ENCODE results near the gene ABCB8. TPM values are rescaled to one million over a fixed set of nuclear protein-coding genes. Genes with fewer than 3 reads are reported as not detected.

Gene ABCB8
- total RNA-seq, 2 experiments from 2014 or later, result 51.2 to 53.3 TPM

- CTCF ChIA-PET, result interaction anchor here (0.7 to 1.0 kb wide), 4 partner anchors 19 to 219 kb away, joined by 3 to 6 read pairs (median 3); partner anchors contain the start of gene ABCB8
- POLR2A ChIA-PET, result no interaction called here
- DNase-seq, result no peak
- Mint-ChIP-seq H3K27me3 (no peaks in the 10 kb centered on the region), H3K9me3 (no peaks in the 10 kb centered on the region), H3K27ac (no peak overlapping the region), H3K4me3 (no peak overlapping the region), H3K4me1 (peaks cover 22% of the 10 kb centered on the region), H3K36me3 (ENCODE audit: low read depth) (no peaks in the 10 kb centered on the region)
Measured at GRCh38 chr7:151091988-151092387, 63.7 kb downstream of the ABCB8 start.

GRCh38 chr7:151093748-151094147, 65.5 kb downstream of the ABCB8 start:
- Mint-ChIP-seq H3K27me3 (no peaks in the 10 kb centered on the region), H3K36me3 (ENCODE audit: low read depth) (no peaks in the 10 kb centered on the region), H3K4me3 (no peak overlapping the region), H3K4me1 (peaks cover 18% of the 10 kb centered on the region), H3K27ac (no peak overlapping the region), H3K9me3 (no peaks in the 10 kb centered on the region)
- CTCF ChIA-PET, result interaction anchor here (1.4 to 1.8 kb wide), 2 partner anchors 9 to 27 kb away, joined by 3 to 5 read pairs; no protein-coding TSS in a partner anchor
- no peak for DNase-seq
- POLR2A ChIA-PET, result no interaction called here

GRCh38 chr7:151094675-151095074, 66.4 kb downstream of the ABCB8 start:
- no peak overlapping the region for H3K4me3 Mint-ChIP-seq
- DNase-seq, result no peak
- POLR2A ChIA-PET, result interaction anchor here (1.5 kb wide), 1 partner anchor 32 kb away, joined by 3 read pairs; no protein-coding TSS in a partner anchor
- no peaks in the 10 kb centered on the region for H3K9me3 Mint-ChIP-seq
- H3K36me3 Mint-ChIP-seq (ENCODE audit: low read depth), result no peaks in the 10 kb centered on the region
- H3K4me1 Mint-ChIP-seq, result peaks cover 13% of the 10 kb centered on the region
- CTCF ChIA-PET, result interaction anchor here (0.7 to 1.8 kb wide), 4 partner anchors 9 to 1382 kb away, joined by 3 to 6 read pairs (median 4); no protein-coding TSS in a partner anchor
- no peaks in the 10 kb centered on the region for H3K27me3 Mint-ChIP-seq
- H3K27ac Mint-ChIP-seq, result no peak overlapping the region

GRCh38 chr7:151095123-151095797, 67.0 kb downstream of the ABCB8 start:
- POLR2A ChIA-PET, result interaction anchor here (1.5 kb wide), 1 partner anchor 33 kb away, joined by 3 read pairs; no protein-coding TSS in a partner anchor
- no peak overlapping the region for H3K4me3 Mint-ChIP-seq

GRCh38 chr7:151095828-151096475, 67.7 kb downstream of the ABCB8 start:
- ChIA-PET POLR2A (interaction anchor here (1.5 kb wide), 1 partner anchor 34 kb away, joined by 3 read pairs; no protein-coding TSS in a partner anchor), CTCF (interaction anchor here (0.7 to 1.8 kb wide), 3 partner anchors 11 to 131 kb away, joined by 3 to 9 read pairs (median 5); partner anchors contain the start of genes ABCB8 and ABCF2)
- no peak overlapping the region for H3K4me3 Mint-ChIP-seq
- peak overlapping the region; percentile 65 for H3K27ac Mint-ChIP-seq
- no peaks in the 10 kb centered on the region for H3K9me3 Mint-ChIP-seq
- no peaks in the 10 kb centered on the region for H3K27me3 Mint-ChIP-seq
- H3K36me3 Mint-ChIP-seq (ENCODE audit: low read depth), result no peaks in the 10 kb centered on the region
- DNase-seq, result no peak
- H3K4me1 Mint-ChIP-seq, result peaks cover 13% of the 10 kb centered on the region

More at GRCh38 chr7:151095123-151095797, 67.0 kb downstream of the ABCB8 start:
- CTCF ChIA-PET, result interaction anchor here (0.7 to 1.8 kb wide), 6 partner anchors 10 to 1383 kb away, joined by 3 to 9 read pairs (median 4); partner anchors contain the start of genes ABCB8 and ABCF2
- H3K27ac Mint-ChIP-seq, result no peak overlapping the region
- no peak for DNase-seq
- H3K36me3 Mint-ChIP-seq (ENCODE audit: low read depth), result no peaks in the 10 kb centered on the region
- no peaks in the 10 kb centered on the region for H3K27me3 Mint-ChIP-seq
- H3K9me3 Mint-ChIP-seq, result no peaks in the 10 kb centered on the region
- peaks cover 13% of the 10 kb centered on the region for H3K4me1 Mint-ChIP-seq

Other genes with a start within 250 kb of the ABCB8 start
- gene TMEM176B, start 228.1 kb upstream of the ABCB8 start, total RNA-seq, result not detected
- not detected for gene TMEM176A, start 227.7 kb upstream of the ABCB8 start, total RNA-seq
- gene AOC1, start 175.9 kb upstream of the ABCB8 start, total RNA-seq, result not detected
- gene KCNH2, start 50.1 kb upstream of the ABCB8 start, total RNA-seq, result under 1 TPM; 0.15 to 0.38 TPM
- 10 to 100 TPM; 27.7 to 30.2 TPM for gene NOS3, start 37.4 kb upstream of the ABCB8 start, total RNA-seq
- 1 to 10 TPM; 7.9 to 8.6 TPM for gene ATG9B, start 4.0 kb upstream of the ABCB8 start, total RNA-seq
- gene ASIC3, start 20.1 kb downstream of the ABCB8 start, total RNA-seq, result 1 to 10 TPM; 5.5 to 6.2 TPM
- 10 to 100 TPM; 17.6 to 18.2 TPM for gene CDK5, start 29.4 kb downstream of the ABCB8 start, total RNA-seq
- 100 to 1,000 TPM in 1 of 2 experiments, 10 to 100 TPM in 1; 94.6 to 109 TPM for gene SLC4A2, start 31.1 kb downstream of the ABCB8 start, total RNA-seq
- gene FASTK, start 52.4 kb downstream of the ABCB8 start, total RNA-seq, result 10 to 100 TPM; 70.0 to 72.7 TPM
- gene TMUB1, start 55.0 kb downstream of the ABCB8 start, total RNA-seq, result 10 to 100 TPM; 80.3 to 81.1 TPM
- gene AGAP3, start 58.0 kb downstream of the ABCB8 start, total RNA-seq, result 10 to 100 TPM; 30.1 to 31.5 TPM
- not detected for gene GBX1, start 139.2 kb downstream of the ABCB8 start, total RNA-seq
- not detected for gene ASB10, start 158.8 kb downstream of the ABCB8 start, total RNA-seq
- gene H2BK1, start 182.0 kb downstream of the ABCB8 start, total RNA-seq, result not detected
- 10 to 100 TPM; 23.1 to 27.6 TPM for gene ABCF2, start 198.8 kb downstream of the ABCB8 start, total RNA-seq
- 10 to 100 TPM; 56.0 to 56.4 TPM for gene CHPF2, start 204.0 kb downstream of the ABCB8 start, total RNA-seq
- gene SMARCD3, start 220.2 kb downstream of the ABCB8 start, total RNA-seq, result 1 to 10 TPM; 1.5 to 2.7 TPM

Data from activated CD4-positive, alpha-beta memory T cell treated with anti-CD3 and anti-CD28 coated beads, Interleukin-2, amount 10 ng/mL, durations not matched to agents 7 days and 5 days (primary cell).